ENCODE results near the gene CNTNAP5. TPM values are rescaled to one million over a fixed set of nuclear protein-coding genes. Genes with fewer than 3 reads are reported as not detected.

CNTNAP5 gene
- total and polyA plus RNA-seq, 2 of the 8 experiments (the other 6 are each of a cell fraction or from before 2014, with no cell fraction given): 0.11 to 0.76 TPM

GRCh38 chr2:124884315-124884714 is 859.2 kb downstream of the CNTNAP5 start:
- Histone ChIP-seq H3K36me3 (ENCODE audit: control insufficient read depth in 2 of 4, insufficient read depth in 4 of 4, low read length in 3 of 4) (no peaks in the 10 kb centered on the region), H3K9ac (replicated peaks in 1 of 4; ENCODE audit: extremely low read depth in 1 of 4, low read depth in 3 of 4, low read length in 3 of 4) (no peak overlapping the region), H4K5ac (ENCODE audit: insufficient read length, low read depth, low read length) (no peak overlapping the region), H3K4me3 (ENCODE audit: extremely low read depth in 1 of 4, insufficient read depth in 2 of 4, low read depth in 3 of 4, low read length in 4 of 4) (no peak overlapping the region), H3K27ac (ENCODE audit: low read depth, low read length) (no peak overlapping the region), H3K23me2 (ENCODE audit: low read depth, low read length) (no peaks in the 10 kb centered on the region; the same call in 1 of the 2 replicates), H2AK5ac (ENCODE audit: low read depth, low read length) (no peak overlapping the region), H3K18ac (ENCODE audit: extremely low read depth, low read length) (no peak overlapping the region), H2BK20ac (ENCODE audit: low read length) (no peak overlapping the region), H3K79me2 (ENCODE audit: control insufficient read depth in 1 of 2, insufficient read depth in 2 of 2, low read length in 2 of 2) (no peaks in the 10 kb centered on the region), H3K27me3 (replicated peaks in 1 of 4; ENCODE audit: control insufficient read depth in 3 of 4, extremely low read depth in 1 of 4, insufficient read depth in 3 of 4, low read length in 3 of 4) (no peaks in the 10 kb centered on the region), H3K56ac (replicated peaks; ENCODE audit: insufficient read length, low read depth, low read length) (no peak overlapping the region), H3K79me1 (ENCODE audit: low read depth, low read length) (no peaks in the 10 kb centered on the region), H3K4me2 (ENCODE audit: insufficient read depth in 1 of 2, low read depth in 2 of 2, low read length in 2 of 2) (no peak overlapping the region), H2BK120ac (replicated peaks; ENCODE audit: low read depth, low read length) (no peak overlapping the region), H3K14ac (ENCODE audit: insufficient read length) (no peak overlapping the region), H3K23ac (ENCODE audit: insufficient read length) (no peak overlapping the region), H4K20me1 (replicated peaks in 1 of 2; ENCODE audit: control insufficient read depth in 1 of 2, insufficient read depth in 2 of 2, low read length in 2 of 2) (no peaks in the 10 kb centered on the region), H2BK12ac (ENCODE audit: low read depth, low read length) (no peak overlapping the region), H3K4me1 (replicated peaks in 1 of 4; ENCODE audit: control insufficient read depth in 3 of 4, insufficient read depth in 4 of 4, low read length in 3 of 4) (peaks cover 0 to 9% (median 0%) of the 10 kb centered on the region in 4 experiments; a peak in 1 of 7 replicates), H3K4ac (replicated peaks; ENCODE audit: insufficient read length, low read depth, low read length) (no peak overlapping the region), H2AFZ (ENCODE audit: low read length) (no peak overlapping the region), H2BK5ac (ENCODE audit: low read depth, low read length) (no peak overlapping the region), H2BK15ac (ENCODE audit: low read length) (no peak overlapping the region), H4K8ac (ENCODE audit: extremely low read depth, insufficient read depth, low read length) (no peak overlapping the region), H4K91ac (replicated peaks; ENCODE audit: insufficient read length, low read length) (no peak overlapping the region), H3K9me3 (ENCODE audit: insufficient read depth in 2 of 2, low read depth in 1 of 2, low read length in 1 of 2) (0 out of 4 replicates have a peak, but pooled peaks cover 0 to 3% of the 10 kb centered on the region in 2 experiments)
- WGBS, 2 experiments (ENCODE audit: extremely low coverage in 1 of 2, insufficient coverage in 1 of 2, insufficient read length in 1 of 2, insufficient replicate concordance in 2 of 2, low coverage in 1 of 2, low lambda C conversion rate in 2 of 2, missing lambda C conversion rate in 1 of 2): 95% methylated on average over 2 of the region's 2 CpGs; no CpG with 5 or more reads in 1 of the 2 experiments
- no peak for TF ChIP-seq CHD1 (IDR thresholded peaks at IDR 0.05; ENCODE audit: low read depth, low read length)
- ChIA-PET CTCF (ENCODE audit: partially characterized antibody) (interaction anchor here (0.9 kb wide), 1 partner anchor 773 kb away, joined by 3 read pairs; no protein-coding TSS in a partner anchor), POLR2A (ENCODE audit: partially characterized antibody) (no interaction called here)
- DNase-seq (ENCODE audit: low read depth in 1 of 2, low spot score in 2 of 2): no peak
- FAIRE-seq: no peak

Measured in H1 (cell line).